ENCODE measurements around the gene TYSND1.
"Not testable (repeated sequence)": the region's sequence is repeated elsewhere in the genome, so short reads cannot be mapped to it uniquely, and the experiment has no call there.

TYSND1 gene

GRCh38 chr10:70135046-70135445 lies 11.5 kb downstream of the TYSND1 start:
- H3K9me3 ChIP-seq (ENCODE audit: control insufficient read depth, insufficient read depth, low read length) = no peaks in the 10 kb centered on the region
- H3K4me1 ChIP-seq (ENCODE audit: insufficient read depth, low read length) = peaks cover 3% of the 10 kb centered on the region; the same call in 1 of the 2 replicates
- no peaks in the 10 kb centered on the region for H3K36me3 ChIP-seq (ENCODE audit: insufficient read depth, low read length)
- no peak overlapping the region for H3K9ac ChIP-seq (ENCODE audit: low read depth, low read length)

- no peaks in the 10 kb centered on the region for H3K9me3 ChIP-seq (ENCODE audit: control insufficient read depth, insufficient read depth, low read length)
- H3K36me3 ChIP-seq (ENCODE audit: insufficient read depth, low read length) = no peaks in the 10 kb centered on the region
- peaks cover 3% of the 10 kb centered on the region; the same call in 1 of the 2 replicates for H3K4me1 ChIP-seq (ENCODE audit: insufficient read depth, low read length)
- H3K9ac ChIP-seq (ENCODE audit: low read depth, low read length) = peak within 1 kb of the TSS; percentile 70
These were observed 14.1 kb downstream of the TYSND1 start, which contains the start of gene AIFM2 for GRCh38 chr10:70132098-70133029. TSS of gene AIFM2 (minus strand) at chr10:70132825. CDS start at chr10:70124084, 8,741 bp downstream.

GRCh38 chr10:70131560-70131937 lies 15.0 kb downstream of the TYSND1 start:
- Histone ChIP-seq H3K9ac (ENCODE audit: low read depth, low read length) (no peak overlapping the region), H3K4me1 (ENCODE audit: insufficient read depth, low read length) (peaks cover 3% of the 10 kb centered on the region; the same call in 1 of the 2 replicates), H3K36me3 (ENCODE audit: insufficient read depth, low read length) (no peaks in the 10 kb centered on the region), H3K9me3 (ENCODE audit: control insufficient read depth, insufficient read depth, low read length) (no peaks in the 10 kb centered on the region)

- Histone ChIP-seq H3K9ac (ENCODE audit: low read depth, low read length) (no peak overlapping the region), H3K9me3 (ENCODE audit: control insufficient read depth, insufficient read depth, low read length) (no peaks in the 10 kb centered on the region), H3K4me1 (ENCODE audit: insufficient read depth, low read length) (peaks cover 3% of the 10 kb centered on the region; the same call in 1 of the 2 replicates), H3K36me3 (ENCODE audit: insufficient read depth, low read length) (no peaks in the 10 kb centered on the region)
These were observed 15.5 kb downstream of the TYSND1 start for GRCh38 chr10:70130878-70131559.

GRCh38 chr10:70126700-70127395 lies 19.7 kb downstream of the TYSND1 start:
- Histone ChIP-seq H3K36me3 (ENCODE audit: insufficient read depth, low read length) (no peaks in the 10 kb centered on the region), H3K9ac (ENCODE audit: low read depth, low read length) (no peak overlapping the region), H3K9me3 (ENCODE audit: control insufficient read depth, insufficient read depth, low read length) (no peaks in the 10 kb centered on the region; the same call in 1 of the 2 replicates), H3K4me1 (ENCODE audit: insufficient read depth, low read length) (no peaks in the 10 kb centered on the region)

- Histone ChIP-seq H3K36me3 (ENCODE audit: insufficient read depth, low read length) (no peaks in the 10 kb centered on the region), H3K9me3 (ENCODE audit: control insufficient read depth, insufficient read depth, low read length) (no peaks in the 10 kb centered on the region; the same call in 1 of the 2 replicates), H3K9ac (ENCODE audit: low read depth, low read length) (no peak overlapping the region), H3K4me1 (ENCODE audit: insufficient read depth, low read length) (no peaks in the 10 kb centered on the region)
These were observed 20.5 kb downstream of the TYSND1 start for GRCh38 chr10:70125918-70126552.

GRCh38 chr10:70124918-70125317 lies 21.6 kb downstream of the TYSND1 start:
- H3K4me1 ChIP-seq (ENCODE audit: insufficient read depth, low read length) = no peaks in the 10 kb centered on the region
- no peaks in the 10 kb centered on the region for H3K36me3 ChIP-seq (ENCODE audit: insufficient read depth, low read length)
- no peaks in the 10 kb centered on the region; the same call in 1 of the 2 replicates for H3K9me3 ChIP-seq (ENCODE audit: control insufficient read depth, insufficient read depth, low read length)
- H3K9ac ChIP-seq (ENCODE audit: low read depth, low read length) = no peak overlapping the region

- Histone ChIP-seq H3K36me3 (ENCODE audit: insufficient read depth, low read length) (no peaks in the 10 kb centered on the region), H3K9me3 (ENCODE audit: control insufficient read depth, insufficient read depth, low read length) (no peaks in the 10 kb centered on the region; the same call in 1 of the 2 replicates), H3K9ac (ENCODE audit: low read depth, low read length) (no peak overlapping the region), H3K4me1 (ENCODE audit: insufficient read depth, low read length) (no peaks in the 10 kb centered on the region)
These were observed 22.1 kb downstream of the TYSND1 start for GRCh38 chr10:70124415-70124814.

GRCh38 chr10:70123817-70124216 lies 22.7 kb downstream of the TYSND1 start:
- Histone ChIP-seq H3K36me3 (ENCODE audit: insufficient read depth, low read length) (no peaks in the 10 kb centered on the region), H3K4me1 (ENCODE audit: insufficient read depth, low read length) (no peaks in the 10 kb centered on the region), H3K9me3 (ENCODE audit: control insufficient read depth, insufficient read depth, low read length) (no peaks in the 10 kb centered on the region; the same call in 1 of the 2 replicates), H3K9ac (ENCODE audit: low read depth, low read length) (no peak overlapping the region)

- H3K4me1 ChIP-seq (ENCODE audit: insufficient read depth, low read length); H3K9me3 ChIP-seq (ENCODE audit: control insufficient read depth, insufficient read depth, low read length); H3K36me3 ChIP-seq (ENCODE audit: insufficient read depth, low read length); H3K9ac ChIP-seq (ENCODE audit: low read depth, low read length): not testable (repeated sequence)
These were observed 23.3 kb downstream of the TYSND1 start for GRCh38 chr10:70123166-70123565.

GRCh38 chr10:70122742-70123141 lies 23.8 kb downstream of the TYSND1 start:
- Histone ChIP-seq H3K9ac (ENCODE audit: low read depth, low read length) (no peak overlapping the region), H3K4me1 (ENCODE audit: insufficient read depth, low read length) (no peaks in the 10 kb centered on the region), H3K9me3 (ENCODE audit: control insufficient read depth, insufficient read depth, low read length) (no peaks in the 10 kb centered on the region; the same call in 1 of the 2 replicates), H3K36me3 (ENCODE audit: insufficient read depth, low read length) (no peaks in the 10 kb centered on the region; the same call in 1 of the 2 replicates)

- H3K9me3 ChIP-seq (ENCODE audit: control insufficient read depth, insufficient read depth, low read length) = no peaks in the 10 kb centered on the region; the same call in 1 of the 2 replicates
- H3K36me3 ChIP-seq (ENCODE audit: insufficient read depth, low read length) = no peaks in the 10 kb centered on the region; the same call in 1 of the 2 replicates
These were observed 25.1 kb downstream of the TYSND1 start for GRCh38 chr10:70121281-70121949.

GRCh38 chr10:70120417-70120816 lies 26.1 kb downstream of the TYSND1 start:
- Histone ChIP-seq H3K4me1 (ENCODE audit: insufficient read depth, low read length) (no peaks in the 10 kb centered on the region), H3K9ac (ENCODE audit: low read depth, low read length) (no peak overlapping the region), H3K9me3 (ENCODE audit: control insufficient read depth, insufficient read depth, low read length) (no peaks in the 10 kb centered on the region; the same call in 1 of the 2 replicates), H3K36me3 (ENCODE audit: insufficient read depth, low read length) (no peaks in the 10 kb centered on the region; the same call in 1 of the 2 replicates)

More at GRCh38 chr10:70121281-70121949, 25.1 kb downstream of the TYSND1 start:
- Histone ChIP-seq H3K4me1 (ENCODE audit: insufficient read depth, low read length) (no peaks in the 10 kb centered on the region), H3K9ac (ENCODE audit: low read depth, low read length) (no peak overlapping the region)
